HepG2 (cell line): ENCODE measurements around the gene AIF1. TPM values are rescaled to one million over a fixed set of nuclear protein-coding genes. Genes with fewer than 3 reads are reported as not detected.
A peak's percentile ranks its signal among the peaks of the same experiment; 100 is the strongest.

ENCODE experiments used
- DNMT3B ChIP-seq: conservative IDR thresholded peaks from 2 replicates; pipeline ENCODE4 v1.6.1; 2016; ENCODE audit warnings: missing biosample characterization, control low read depth
- FOXJ3 ChIP-seq: sonication (generic); formaldehyde crosslinking; IDR thresholded peaks from 2 replicates; pipeline ENCODE4 v1.4.0; 2020; ENCODE audit warnings: missing genetic modification reagents, mild to moderate bottlenecking, borderline replicate concordance
- FOXM1 ChIP-seq: sonication (generic); formaldehyde crosslinking; IDR thresholded peaks from 2 replicates; pipeline ENCODE4 v1.5.0; 2020; ENCODE audit warnings: missing genetic modification reagents
- HNF1A ChIP-seq, 2 experiments: sonication (generic) in 1 of 2; formaldehyde crosslinking in 1 of 2; IDR thresholded peaks; 2 replicates each; pipeline versions ENCODE4 v1.4.0 to v1.6.1; 2016 to 2020; ENCODE audit warnings: borderline replicate concordance in 1 of 2, low read depth in 1 of 2, mild to moderate bottlenecking in 1 of 2, missing genetic modification reagents in 1 of 2
- NCOA2 ChIP-seq: sonication (generic); formaldehyde crosslinking; IDR thresholded peaks from 2 replicates; pipeline ENCODE4 v1.8.0; 2022; ENCODE audit warnings: inconsistent platforms
- NKX3-1 ChIP-seq: sonication (generic); formaldehyde crosslinking; IDR thresholded peaks from 2 replicates; pipeline ENCODE4 v1.5.0; 2020; ENCODE audit warnings: missing genetic modification reagents
- NR1H2 ChIP-seq: sonication (generic); formaldehyde crosslinking; IDR thresholded peaks from 2 replicates; pipeline ENCODE4 v1.8.1; 2022; ENCODE audit warnings: low read depth, missing genetic modification reagents, borderline replicate concordance
- RARA ChIP-seq: IDR thresholded peaks from 2 replicates; pipeline ENCODE4 v1.6.1; 2016; ENCODE audit warnings: missing genetic modification reagents, missing compliant biosample characterization
- polyA plus RNA-seq, 8 experiments: library from polyadenylated mRNA; depleted of rRNA in 3 of 8; stranded (reverse) in 7 of 8; unstranded in 1 of 8; fragments of >200 nt; fragmentation: Illumina TruSeq in 4 of 8; extraction: Trizol in 4 of 8; gene quantifications; 2 replicates each; pipeline versions ENCODE4 v1.2.1 to v1.2.3, GENCODE V29; 2011 to 2016; ENCODE audit warnings: low read depth in 4 of 8, missing spikeins in 1 of 8, mixed read lengths in 1 of 8; ENCODE audit not compliant: insufficient read depth in 1 of 8
- total RNA-seq, 5 experiments: library from RNA; depleted of rRNA; stranded (reverse); fragments of >200 nt; fragmentation: Illumina TruSeq; extraction: Trizol; gene quantifications; 2 replicates each; pipeline ENCODE4 v1.2.3, GENCODE V29; 2016; ENCODE audit warnings: low read depth in 1 of 5
- TF ChIP-seq, protein P1 (sequence below): sonication (generic); formaldehyde crosslinking; IDR thresholded peaks from 2 replicates; pipeline ENCODE4 v1.9.0; 2021; ENCODE audit warnings: missing genetic modification reagents, mild to moderate bottlenecking, borderline replicate concordance
- TF ChIP-seq, protein P2 (sequence below): sonication (generic); formaldehyde crosslinking; IDR thresholded peaks from 2 replicates; pipeline ENCODE4 v1.8.0; 2022; ENCODE audit warnings: missing genetic modification reagents, mild to moderate bottlenecking, inconsistent platforms, borderline replicate concordance
- TF ChIP-seq, protein P3 (sequence below): sonication (generic); formaldehyde crosslinking; IDR thresholded peaks from 2 replicates; pipeline ENCODE4 v1.4.0; 2020; ENCODE audit warnings: missing genetic modification reagents, borderline replicate concordance
- TF ChIP-seq, protein P4 (sequence below): IDR thresholded peaks from 2 replicates; pipeline ENCODE4 v1.6.1; 2016; ENCODE audit warnings: low read depth, borderline replicate concordance
- TF ChIP-seq, protein P5 (sequence below): sonication (generic); formaldehyde crosslinking; IDR thresholded peaks from 2 replicates; pipeline ENCODE4 v1.8.0; 2022; ENCODE audit warnings: missing genetic modification reagents, mild to moderate bottlenecking, borderline replicate concordance

The AIF1 gene
- total and polyA plus RNA-seq, 2 of the 13 experiments (the other 11 are each of a cell fraction or from before 2014, with no cell fraction given) = 1.5 TPM; not detected in 1

GRCh38 chr6:31619805-31620585 lies 5.0 kb downstream of the AIF1 start (continued):
- TF ChIP-seq, protein P1, sequence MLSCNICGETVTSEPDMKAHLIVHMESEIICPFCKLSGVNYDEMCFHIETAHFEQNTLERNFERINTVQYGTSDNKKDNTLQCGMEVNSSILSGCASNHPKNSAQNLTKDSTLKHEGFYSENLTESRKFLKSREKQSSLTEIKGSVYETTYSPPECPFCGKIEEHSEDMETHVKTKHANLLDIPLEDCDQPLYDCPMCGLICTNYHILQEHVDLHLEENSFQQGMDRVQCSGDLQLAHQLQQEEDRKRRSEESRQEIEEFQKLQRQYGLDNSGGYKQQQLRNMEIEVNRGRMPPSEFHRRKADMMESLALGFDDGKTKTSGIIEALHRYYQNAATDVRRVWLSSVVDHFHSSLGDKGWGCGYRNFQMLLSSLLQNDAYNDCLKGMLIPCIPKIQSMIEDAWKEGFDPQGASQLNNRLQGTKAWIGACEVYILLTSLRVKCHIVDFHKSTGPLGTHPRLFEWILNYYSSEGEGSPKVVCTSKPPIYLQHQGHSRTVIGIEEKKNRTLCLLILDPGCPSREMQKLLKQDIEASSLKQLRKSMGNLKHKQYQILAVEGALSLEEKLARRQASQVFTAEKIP (CRISPR knock-in tag) = no peak
- TF ChIP-seq, protein P2, sequence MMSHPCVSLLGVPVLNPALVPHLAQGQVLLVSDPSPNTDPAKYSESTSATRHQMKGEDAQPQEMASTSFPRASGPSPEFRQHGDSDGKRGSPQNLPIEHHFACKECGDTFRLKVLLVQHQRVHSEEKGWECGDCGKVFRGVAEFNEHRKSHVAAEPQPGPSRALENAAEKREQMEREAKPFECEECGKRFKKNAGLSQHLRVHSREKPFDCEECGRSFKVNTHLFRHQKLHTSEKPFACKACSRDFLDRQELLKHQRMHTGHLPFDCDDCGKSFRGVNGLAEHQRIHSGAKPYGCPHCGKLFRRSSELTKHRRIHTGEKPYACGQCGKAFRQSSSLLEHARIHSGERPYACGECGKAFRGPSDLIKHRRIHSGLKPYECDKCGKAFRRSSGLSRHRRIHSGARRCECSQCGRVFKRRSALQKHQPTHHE (CRISPR knock-in tag) = peak; percentile 75; the same call in 1 of the 2 replicates
- TF ChIP-seq HNF1A (IDR thresholded peaks at IDR 0.05; ENCODE audit: low read depth) (peak; percentile 37), HNF1A (CRISPR knock-in tag; IDR thresholded peaks at IDR 0.05; ENCODE audit: borderline replicate concordance) (peak; percentile 70), NR1H2 (no peak), NCOA2 (CRISPR knock-in tag) (peak; percentile 34; the same call in 1 of the 2 replicates), FOXJ3 (no peak), DNMT3B (CRISPR knock-in tag) (no peak), RARA (CRISPR knock-in tag) (peak; percentile 6; the same call in 1 of the 2 replicates), NKX3-1 (no peak), FOXM1 (CRISPR knock-in tag) (no peak; the same call in 1 of the 2 replicates)
- TF ChIP-seq, protein P3, sequence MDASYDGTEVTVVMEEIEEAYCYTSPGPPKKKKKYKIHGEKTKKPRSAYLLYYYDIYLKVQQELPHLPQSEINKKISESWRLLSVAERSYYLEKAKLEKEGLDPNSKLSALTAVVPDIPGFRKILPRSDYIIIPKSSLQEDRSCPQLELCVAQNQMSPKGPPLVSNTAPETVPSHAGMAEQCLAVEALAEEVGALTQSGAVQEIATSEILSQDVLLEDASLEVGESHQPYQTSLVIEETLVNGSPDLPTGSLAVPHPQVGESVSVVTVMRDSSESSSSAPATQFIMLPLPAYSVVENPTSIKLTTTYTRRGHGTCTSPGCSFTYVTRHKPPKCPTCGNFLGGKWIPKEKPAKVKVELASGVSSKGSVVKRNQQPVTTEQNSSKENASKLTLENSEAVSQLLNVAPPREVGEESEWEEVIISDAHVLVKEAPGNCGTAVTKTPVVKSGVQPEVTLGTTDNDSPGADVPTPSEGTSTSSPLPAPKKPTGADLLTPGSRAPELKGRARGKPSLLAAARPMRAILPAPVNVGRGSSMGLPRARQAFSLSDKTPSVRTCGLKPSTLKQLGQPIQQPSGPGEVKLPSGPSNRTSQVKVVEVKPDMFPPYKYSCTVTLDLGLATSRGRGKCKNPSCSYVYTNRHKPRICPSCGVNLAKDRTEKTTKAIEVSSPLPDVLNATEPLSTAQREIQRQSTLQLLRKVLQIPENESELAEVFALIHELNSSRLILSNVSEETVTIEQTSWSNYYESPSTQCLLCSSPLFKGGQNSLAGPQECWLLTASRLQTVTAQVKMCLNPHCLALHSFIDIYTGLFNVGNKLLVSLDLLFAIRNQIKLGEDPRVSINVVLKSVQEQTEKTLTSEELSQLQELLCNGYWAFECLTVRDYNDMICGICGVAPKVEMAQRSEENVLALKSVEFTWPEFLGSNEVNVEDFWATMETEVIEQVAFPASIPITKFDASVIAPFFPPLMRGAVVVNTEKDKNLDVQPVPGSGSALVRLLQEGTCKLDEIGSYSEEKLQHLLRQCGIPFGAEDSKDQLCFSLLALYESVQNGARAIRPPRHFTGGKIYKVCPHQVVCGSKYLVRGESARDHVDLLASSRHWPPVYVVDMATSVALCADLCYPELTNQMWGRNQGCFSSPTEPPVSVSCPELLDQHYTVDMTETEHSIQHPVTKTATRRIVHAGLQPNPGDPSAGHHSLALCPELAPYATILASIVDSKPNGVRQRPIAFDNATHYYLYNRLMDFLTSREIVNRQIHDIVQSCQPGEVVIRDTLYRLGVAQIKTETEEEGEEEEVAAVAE (CRISPR knock-in tag) = no peak; the same call in 1 of the 2 replicates
- TF ChIP-seq, protein P4, sequence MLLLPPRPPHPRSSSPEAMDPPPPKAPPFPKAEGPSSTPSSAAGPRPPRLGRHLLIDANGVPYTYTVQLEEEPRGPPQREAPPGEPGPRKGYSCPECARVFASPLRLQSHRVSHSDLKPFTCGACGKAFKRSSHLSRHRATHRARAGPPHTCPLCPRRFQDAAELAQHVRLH (CRISPR knock-in tag) = peak; percentile 82; the same call in 1 of the 2 replicates
- TF ChIP-seq, protein P5, sequence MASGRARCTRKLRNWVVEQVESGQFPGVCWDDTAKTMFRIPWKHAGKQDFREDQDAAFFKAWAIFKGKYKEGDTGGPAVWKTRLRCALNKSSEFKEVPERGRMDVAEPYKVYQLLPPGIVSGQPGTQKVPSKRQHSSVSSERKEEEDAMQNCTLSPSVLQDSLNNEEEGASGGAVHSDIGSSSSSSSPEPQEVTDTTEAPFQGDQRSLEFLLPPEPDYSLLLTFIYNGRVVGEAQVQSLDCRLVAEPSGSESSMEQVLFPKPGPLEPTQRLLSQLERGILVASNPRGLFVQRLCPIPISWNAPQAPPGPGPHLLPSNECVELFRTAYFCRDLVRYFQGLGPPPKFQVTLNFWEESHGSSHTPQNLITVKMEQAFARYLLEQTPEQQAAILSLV (CRISPR knock-in tag) = peak; percentile 83; the same call in 1 of the 2 replicates
